ENCODE results near the gene SERPIND1. TPM values are rescaled to one million over a fixed set of nuclear protein-coding genes. Genes with fewer than 3 reads are reported as not detected.

SERPIND1 gene
- total and polyA plus RNA-seq, 10 of the 15 experiments (the other 5 are each of a cell fraction or from before 2014, with no cell fraction given), result 0.08 to 0.85 (median 0.38) TPM; not detected in 1

- BruUV-seq (replicated peaks), result no TSS peak
- FAIRE-seq (no peak), DNase-seq (ENCODE audit: low read depth, low spot score) (no peak), ATAC-seq (no peak)
- TF ChIP-seq BMI1 (IDR thresholded peaks at IDR 0.05; ENCODE audit: borderline replicate concordance), result no peak
- TF ChIP-seq IRF5 (IDR thresholded peaks at IDR 0.05; ENCODE audit: borderline replicate concordance), result no peak
- TF ChIP-seq ZBED1 (IDR thresholded peaks at IDR 0.05; ENCODE audit: borderline replicate concordance), result no peak
- TF ChIP-seq ELK1 (IDR thresholded peaks at IDR 0.05; ENCODE audit: low read depth, low read length), result no peak
- TF ChIP-seq ZBTB11 (CRISPR knock-in tag; IDR thresholded peaks at IDR 0.05), result no peak
- TF ChIP-seq RB1 (IDR thresholded peaks at IDR 0.05; ENCODE audit: borderline replicate concordance), result no peak
- no peak for TF ChIP-seq TCF7 (IDR thresholded peaks at IDR 0.05; ENCODE audit: borderline replicate concordance)
- TF ChIP-seq EZH2 (IDR thresholded peaks at IDR 0.05; ENCODE audit: borderline replicate concordance, control insufficient read depth, low read depth, low read length), result no peak
- TF ChIP-seq SUZ12 (IDR thresholded peaks at IDR 0.05; ENCODE audit: unreplicated experiment), result no peak
- Histone ChIP-seq H3K9me3 (replicated peaks; ENCODE audit: control insufficient read depth, insufficient read depth, low read length) (no peaks in the 10 kb centered on the region), H3K27me3 (replicated peaks in 1 of 2; ENCODE audit: control insufficient read depth in 2 of 2, insufficient read depth in 2 of 2, low read length in 1 of 2) (no peaks in the 10 kb centered on the region), H3K79me2 (ENCODE audit: control insufficient read depth, insufficient read depth, low read length) (no peaks in the 10 kb centered on the region), H3K27ac (ENCODE audit: control insufficient read depth, insufficient read depth) (no peak overlapping the region), H4K20me1 (ENCODE audit: control insufficient read depth, insufficient read depth) (no peaks in the 10 kb centered on the region), H3K4me1 (ENCODE audit: control insufficient read depth, insufficient read depth, low read length) (no peaks in the 10 kb centered on the region), H2AFZ (ENCODE audit: control insufficient read depth, low read depth, low read length) (no peak overlapping the region), H3K4me3 (no peak overlapping the region), H3K4me2 (ENCODE audit: control insufficient read depth, insufficient read depth) (no peak overlapping the region), H3K9ac (ENCODE audit: control insufficient read depth, insufficient read depth, low read length) (no peak overlapping the region), H3K36me3 (ENCODE audit: control insufficient read depth in 2 of 2, insufficient read depth in 2 of 2, low read length in 1 of 2) (peaks cover 0 to 2% of the 10 kb centered on the region in 2 experiments; a peak in 2 of 4 replicates)
- RAD21 ChIA-PET (ENCODE audit: unreplicated experiment), result no interaction called here
- intact Hi-C loops (cut with micrococcal nuclease; ENCODE audit: unreplicated experiment), result no loop called here
- 98% methylated on average over 4 of the region's 4 CpGs for WGBS (ENCODE audit: insufficient coverage, insufficient replicate concordance, low lambda C conversion rate, missing lambda C conversion rate)
- CTCF ChIA-PET, result no interaction called here
- POLR2A ChIA-PET, result no interaction called here
- SMC1A ChIA-PET (ENCODE audit: uncharacterized antibody, unreplicated experiment), result interaction anchor here (0.9 kb wide), 1 partner anchor 26 kb away, joined by 3 read pairs; no protein-coding TSS in a partner anchor
- in situ Hi-C loops (cut with MboI), result no loop called here
These were observed 1.5 kb downstream of the SERPIND1 start for GRCh38 chr22:20775342-20775895.

Measured in GM12878 (cell line).